Measurements from ENCODE around the gene FAM234B.

DNA sequence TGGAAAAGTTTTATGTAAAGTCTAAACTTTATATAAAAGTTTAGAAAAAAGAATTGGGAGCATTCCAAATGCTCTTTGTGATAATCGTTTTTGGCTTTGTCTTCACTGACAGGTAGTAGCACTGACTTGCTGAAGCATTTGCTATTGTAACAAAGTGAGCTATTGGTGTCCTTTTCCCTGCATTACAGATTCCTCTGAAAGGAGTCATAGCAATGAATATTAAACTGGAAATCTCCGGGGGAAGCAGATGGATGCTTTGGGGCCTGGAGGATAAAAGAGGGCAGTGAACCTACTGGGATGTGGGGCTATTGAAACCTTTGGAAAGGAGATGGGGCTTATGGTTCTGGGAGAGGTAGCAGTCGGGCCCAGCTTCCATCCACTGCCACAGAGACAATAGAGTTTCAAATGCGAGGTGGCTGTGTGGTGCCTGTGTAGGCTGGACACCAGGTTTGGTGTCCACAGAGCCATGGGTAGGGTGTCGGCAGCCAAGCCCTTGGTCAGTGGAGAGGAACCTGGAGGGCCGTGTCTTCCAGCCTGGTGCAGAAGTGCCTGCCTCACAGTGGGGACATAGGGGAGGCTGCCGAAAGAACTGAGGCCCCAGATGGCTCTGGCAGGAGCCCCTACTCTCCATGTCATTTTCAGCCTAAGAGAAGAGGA, 49.1 kb downstream of the FAM234B start:
- TF ChIP-seq CTCF (IDR thresholded peaks at IDR 0.05) (no peak), POLR2A (IDR thresholded peaks at IDR 0.05) (no peak), POLR2AphosphoS5 (IDR thresholded peaks at IDR 0.05) (no peak), EP300 (IDR thresholded peaks at IDR 0.05) (no peak)
